ENCODE measurements around the gene C3orf33. TPM values are rescaled to one million over a fixed set of nuclear protein-coding genes. Genes with fewer than 3 reads are reported as not detected.
"Not testable (repeated sequence)": the region's sequence is repeated elsewhere in the genome, so short reads cannot be mapped to it uniquely, and the experiment has no call there.

The C3orf33 gene
- total RNA-seq, 2 donors from 2014 or later: 2.1 to 2.4 TPM

DNA sequence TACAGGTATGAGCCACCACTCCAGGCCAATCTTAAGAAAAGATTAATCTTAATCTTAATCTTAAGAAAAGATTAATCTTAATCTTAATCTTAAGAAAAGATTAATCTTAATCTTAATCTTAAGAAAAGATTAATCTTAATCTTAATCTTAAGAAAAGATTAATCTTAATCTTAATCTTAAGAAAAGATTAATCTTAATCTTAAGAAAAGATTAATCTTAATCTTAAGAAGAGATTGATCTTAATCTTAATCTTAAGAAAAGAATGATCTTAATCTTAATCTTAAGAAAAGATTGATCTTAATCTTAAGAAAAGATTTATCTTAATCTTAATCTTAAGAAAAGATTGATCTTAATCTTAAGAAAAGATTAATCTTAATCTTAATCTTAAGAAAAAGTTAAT is 7.1 kb upstream of the C3orf33 start:
- not testable (repeated sequence) for H3K4me3 Mint-ChIP-seq; H3K9me3 ChIP-seq (ENCODE audit: control insufficient read depth, low read length, poor library complexity, severe bottlenecking); H3K4me1 Mint-ChIP-seq; DNase-seq; ATAC-seq; H3K27ac Mint-ChIP-seq
- Mint-ChIP-seq H3K27me3 (peaks cover 21% of the 10 kb centered on the region), H3K36me3 (ENCODE audit: low read depth) (peaks cover 13% of the 10 kb centered on the region)

DNA sequence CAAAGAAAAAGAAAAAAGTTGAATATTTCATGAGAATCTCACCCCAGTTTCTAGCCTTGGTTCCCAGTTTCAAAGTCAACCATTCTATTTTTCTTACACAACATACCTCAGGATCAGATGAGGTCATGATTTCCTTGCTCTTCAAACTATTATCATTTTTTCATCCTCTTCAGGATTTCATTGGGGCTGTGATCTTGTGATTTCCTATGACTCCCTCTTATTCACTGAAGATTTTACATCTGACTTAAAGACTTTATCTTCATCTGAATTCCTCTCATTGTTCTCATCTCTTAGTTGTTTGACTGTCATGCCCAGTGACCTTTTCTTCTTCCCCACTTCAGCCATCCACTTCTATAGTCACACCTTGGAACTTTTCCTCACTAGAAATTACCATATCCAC is 3.1 kb upstream of the C3orf33 start:
- no peak overlapping the region for H3K4me3 Mint-ChIP-seq
- peaks cover 21% of the 10 kb centered on the region for H3K27me3 Mint-ChIP-seq
- ATAC-seq: no peak
- H3K27ac Mint-ChIP-seq: no peak overlapping the region
- DNase-seq: no peak
- H3K9me3 ChIP-seq (ENCODE audit: control insufficient read depth, low read length, poor library complexity, severe bottlenecking): no peaks in the 10 kb centered on the region
- peaks cover 21% of the 10 kb centered on the region for H3K4me1 Mint-ChIP-seq
- peaks cover 11% of the 10 kb centered on the region for H3K36me3 Mint-ChIP-seq (ENCODE audit: low read depth)

DNA sequence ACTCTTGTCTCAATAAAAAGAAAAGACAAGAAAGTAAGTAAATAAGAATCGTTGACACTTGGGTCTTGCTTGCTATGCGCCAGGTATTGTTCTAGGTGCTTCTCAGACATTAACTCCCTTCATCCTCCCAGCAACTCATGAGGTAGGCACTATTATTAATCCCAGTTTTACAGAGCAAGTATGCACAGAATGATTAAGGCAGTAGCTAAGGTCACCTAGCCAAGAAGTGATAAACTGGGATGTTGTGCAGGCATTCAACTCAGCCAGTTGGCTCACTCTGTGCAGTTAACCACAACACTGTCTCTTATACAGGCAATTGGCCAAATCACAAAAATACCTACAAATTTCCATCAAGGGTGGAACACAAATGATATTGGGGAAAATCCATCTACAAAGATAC is 1.7 kb upstream of the C3orf33 start:
- no peak overlapping the region for H3K4me3 Mint-ChIP-seq
- ATAC-seq (no peak), DNase-seq (no peak)
- no peaks in the 10 kb centered on the region for H3K9me3 ChIP-seq (ENCODE audit: control insufficient read depth, low read length, poor library complexity, severe bottlenecking)
- no peak overlapping the region for H3K27ac Mint-ChIP-seq
- peaks cover 21% of the 10 kb centered on the region for H3K4me1 Mint-ChIP-seq
- peaks cover 21% of the 10 kb centered on the region for H3K27me3 Mint-ChIP-seq
- peaks cover 11% of the 10 kb centered on the region for H3K36me3 Mint-ChIP-seq (ENCODE audit: low read depth)

DNA sequence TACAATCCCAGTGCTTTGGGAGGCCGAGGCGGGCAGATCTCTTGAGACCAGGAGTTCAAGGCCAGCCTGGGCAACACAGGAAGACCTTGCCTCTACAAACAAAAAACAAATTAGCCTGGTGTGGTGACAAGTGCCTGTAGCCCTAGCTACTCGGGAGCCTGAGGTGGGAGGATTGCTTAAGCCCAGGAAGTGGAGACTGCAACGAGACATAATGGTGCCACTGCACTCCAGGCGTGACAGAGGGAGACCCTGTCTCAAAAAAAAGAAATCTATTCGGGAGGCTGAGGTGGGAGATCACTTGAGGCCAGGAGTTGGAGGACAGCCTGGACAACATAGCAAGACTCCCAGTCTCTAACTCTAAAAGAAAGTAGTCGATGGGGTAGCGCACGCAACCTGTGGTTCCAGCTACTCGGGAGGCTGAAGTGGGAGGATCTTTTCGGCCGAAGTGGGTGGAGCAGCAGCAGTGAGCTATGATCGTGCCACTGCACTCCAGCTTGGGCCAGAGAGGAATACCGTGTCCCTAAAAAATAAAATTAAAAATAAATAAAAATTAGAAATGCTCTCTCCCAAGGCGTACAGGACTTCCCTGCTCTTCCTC is 775 bp downstream of the C3orf33 start:
- ATAC-seq: peak; percentile 15
- DNase-seq: no peak
- Mint-ChIP-seq H3K36me3 (ENCODE audit: low read depth) (peaks cover 8% of the 10 kb centered on the region), H3K27ac (peak overlapping the region; percentile 45), H3K4me3 (peak overlapping the region; percentile 87), H3K27me3 (peaks cover 8% of the 10 kb centered on the region), H3K4me1 (peaks cover 25% of the 10 kb centered on the region)
- H3K9me3 ChIP-seq (ENCODE audit: control insufficient read depth, low read length, poor library complexity, severe bottlenecking): no peaks in the 10 kb centered on the region

DNA sequence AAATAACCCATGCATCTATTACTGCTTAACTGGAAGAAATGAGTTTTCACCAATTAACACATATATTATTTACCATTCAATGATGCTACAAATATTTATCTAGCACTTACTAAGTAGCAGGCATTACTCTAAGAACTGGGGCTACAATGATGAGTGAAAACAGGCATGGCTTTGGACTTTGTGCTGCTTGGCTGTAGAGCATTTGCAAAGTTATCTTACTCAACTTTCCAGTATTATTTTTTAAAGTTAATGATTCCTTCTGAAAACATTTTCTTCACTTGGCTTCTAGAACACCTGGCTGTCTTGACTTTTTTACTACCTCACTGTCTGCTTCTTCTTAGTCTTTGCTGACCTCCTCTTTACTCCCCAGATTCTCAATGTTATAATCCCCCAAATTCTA is 1.8 kb downstream of the C3orf33 start:
- no peak for DNase-seq
- H3K27ac Mint-ChIP-seq: peak overlapping the region; percentile 70

GRCh38 chr3:155792532-155792931 is 13.5 kb downstream of the C3orf33 start:
- no peak for ATAC-seq
- Mint-ChIP-seq H3K36me3 (ENCODE audit: low read depth) (peaks cover 17% of the 10 kb centered on the region), H3K4me1 (peaks cover 3% of the 10 kb centered on the region), H3K27ac (no peak overlapping the region), H3K27me3 (no peaks in the 10 kb centered on the region), H3K4me3 (no peak overlapping the region)
- H3K9me3 ChIP-seq (ENCODE audit: control insufficient read depth, low read length, poor library complexity, severe bottlenecking): no peaks in the 10 kb centered on the region
- DNase-seq: no peak

More for the DNA sequence above, 1.8 kb downstream of the C3orf33 start:
- Mint-ChIP-seq H3K27me3 (peaks cover 4% of the 10 kb centered on the region), H3K4me3 (peak overlapping the region; percentile 87), H3K4me1 (peaks cover 26% of the 10 kb centered on the region), H3K36me3 (ENCODE audit: low read depth) (peaks cover 10% of the 10 kb centered on the region)
- H3K9me3 ChIP-seq (ENCODE audit: control insufficient read depth, low read length, poor library complexity, severe bottlenecking): no peaks in the 10 kb centered on the region
- ATAC-seq: no peak

DNA sequence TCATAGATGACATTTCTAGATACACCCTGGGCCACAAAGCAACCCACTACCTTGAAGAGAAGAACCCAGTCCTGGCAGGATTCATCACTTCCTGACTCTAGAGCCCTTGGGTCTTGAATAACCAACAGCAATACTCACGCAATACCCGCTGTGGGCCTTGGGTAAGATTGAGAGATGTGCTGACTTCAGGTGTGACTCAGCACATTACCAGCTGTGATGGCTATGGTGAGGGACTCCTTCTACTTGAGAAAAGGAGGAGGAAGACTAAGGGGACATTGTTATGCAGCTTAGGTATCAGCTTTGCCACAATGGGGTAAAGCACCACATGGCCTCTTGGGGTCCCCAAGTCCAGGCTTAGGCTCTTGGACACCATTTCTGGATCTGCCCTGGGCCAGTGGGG is 14.9 kb downstream of the C3orf33 start:
- H3K27me3 Mint-ChIP-seq: no peaks in the 10 kb centered on the region
- H3K36me3 Mint-ChIP-seq (ENCODE audit: low read depth): peaks cover 11% of the 10 kb centered on the region
- H3K4me3 Mint-ChIP-seq: no peak overlapping the region

DNA sequence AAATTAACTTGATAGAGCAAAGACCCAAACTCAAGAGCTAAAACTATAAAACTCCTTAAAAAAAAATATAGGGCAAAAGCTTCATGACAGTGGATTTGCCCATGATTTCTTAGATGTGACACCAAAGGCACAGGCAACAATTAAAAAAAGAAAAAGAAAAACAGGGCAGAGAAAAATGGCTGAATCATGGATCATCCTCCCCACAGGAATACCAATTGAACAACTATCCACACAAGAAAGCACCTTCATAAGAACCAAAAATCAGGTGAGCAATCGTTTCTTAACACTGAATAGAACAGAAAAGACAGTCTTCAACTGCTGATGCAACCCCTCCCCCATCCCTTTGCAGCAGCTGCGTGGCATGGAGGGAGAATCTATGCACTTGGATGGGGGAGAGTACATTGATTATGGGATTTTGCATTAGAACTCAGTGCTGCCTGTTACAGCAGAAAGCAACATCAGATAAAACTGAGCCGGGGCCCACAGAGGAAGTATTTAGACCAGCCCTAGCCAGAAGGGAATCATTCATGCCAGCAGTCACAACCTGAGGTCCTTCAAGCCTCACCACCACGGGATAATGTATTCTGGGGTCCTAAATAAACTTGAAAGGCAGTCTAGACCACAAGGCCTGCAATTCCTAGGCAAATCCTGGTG is 15.7 kb downstream of the C3orf33 start:
- peaks cover 13% of the 10 kb centered on the region for H3K4me1 Mint-ChIP-seq
- no peaks in the 10 kb centered on the region for H3K27me3 Mint-ChIP-seq
- ATAC-seq (no peak), DNase-seq (no peak)
- H3K36me3 Mint-ChIP-seq (ENCODE audit: low read depth): peaks cover 15% of the 10 kb centered on the region
- no peak overlapping the region for H3K27ac Mint-ChIP-seq
- no peaks in the 10 kb centered on the region for H3K9me3 ChIP-seq (ENCODE audit: control insufficient read depth, low read length, poor library complexity, severe bottlenecking)
- H3K4me3 Mint-ChIP-seq: no peak overlapping the region

More for the DNA sequence above, 14.9 kb downstream of the C3orf33 start:
- no peak overlapping the region for H3K27ac Mint-ChIP-seq
- H3K4me1 Mint-ChIP-seq: peaks cover 6% of the 10 kb centered on the region
- DNase-seq (no peak), ATAC-seq (no peak)
- H3K9me3 ChIP-seq (ENCODE audit: control insufficient read depth, low read length, poor library complexity, severe bottlenecking): no peaks in the 10 kb centered on the region

GRCh38 chr3:155785662-155786295 is 20.3 kb downstream of the C3orf33 start:
- H3K9me3 ChIP-seq (ENCODE audit: control insufficient read depth, low read length, poor library complexity, severe bottlenecking): no peaks in the 10 kb centered on the region
- Mint-ChIP-seq H3K27me3 (no peaks in the 10 kb centered on the region), H3K27ac (peak overlapping the region; percentile 59), H3K4me3 (no peak overlapping the region), H3K36me3 (ENCODE audit: low read depth) (peaks cover 8% of the 10 kb centered on the region), H3K4me1 (peaks cover 13% of the 10 kb centered on the region)
- ATAC-seq: no peak
- no peak for DNase-seq

- Mint-ChIP-seq H3K27me3 (no peaks in the 10 kb centered on the region), H3K4me3 (no peak overlapping the region), H3K4me1 (peaks cover 10% of the 10 kb centered on the region), H3K27ac (no peak overlapping the region), H3K36me3 (ENCODE audit: low read depth) (peaks cover 18% of the 10 kb centered on the region)
- H3K9me3 ChIP-seq (ENCODE audit: control insufficient read depth, low read length, poor library complexity, severe bottlenecking): no peaks in the 10 kb centered on the region
- ATAC-seq (no peak), DNase-seq (no peak)
Observed at GRCh38 chr3:155782390-155782953, 23.6 kb downstream of the C3orf33 start.

- no peak for DNase-seq
- no peak overlapping the region for H3K4me3 Mint-ChIP-seq
Observed at GRCh38 chr3:155780291-155780690, 25.8 kb downstream of the C3orf33 start.

DNA sequence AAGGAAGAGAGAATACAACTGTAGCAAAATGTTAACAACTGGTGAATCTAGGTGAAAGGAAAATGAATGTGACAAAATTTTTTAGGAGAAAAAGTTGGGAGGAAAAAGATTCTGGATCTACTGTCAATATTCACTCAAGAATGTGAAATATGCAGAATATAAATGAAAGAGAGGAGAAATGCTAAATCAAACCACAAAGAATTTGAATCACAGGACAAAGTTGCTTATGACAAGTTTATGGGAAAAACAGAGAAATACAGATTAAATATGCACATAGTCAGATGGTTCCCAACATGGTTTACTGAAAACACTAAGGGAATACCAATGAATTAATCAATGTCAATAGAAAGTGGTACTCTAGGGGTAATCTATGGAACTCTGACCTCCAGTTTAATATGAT is 27.6 kb downstream of the C3orf33 start:
- H3K4me3 Mint-ChIP-seq: no peak overlapping the region
- peak overlapping the region; percentile 43 for H3K27ac Mint-ChIP-seq
- no peaks in the 10 kb centered on the region for H3K4me1 Mint-ChIP-seq
- H3K9me3 ChIP-seq (ENCODE audit: control insufficient read depth, low read length, poor library complexity, severe bottlenecking): no peaks in the 10 kb centered on the region
- DNase-seq (no peak), ATAC-seq (no peak)
- no peaks in the 10 kb centered on the region for H3K27me3 Mint-ChIP-seq
- H3K36me3 Mint-ChIP-seq (ENCODE audit: low read depth): peaks cover 16% of the 10 kb centered on the region

More at GRCh38 chr3:155780291-155780690, 25.8 kb downstream of the C3orf33 start:
- Mint-ChIP-seq H3K36me3 (ENCODE audit: low read depth) (peaks cover 13% of the 10 kb centered on the region), H3K27me3 (no peaks in the 10 kb centered on the region), H3K27ac (no peak overlapping the region), H3K4me1 (no peaks in the 10 kb centered on the region)
- H3K9me3 ChIP-seq (ENCODE audit: control insufficient read depth, low read length, poor library complexity, severe bottlenecking): no peaks in the 10 kb centered on the region
- ATAC-seq: no peak

- H3K4me3 Mint-ChIP-seq: no peak overlapping the region
- peaks cover 5% of the 10 kb centered on the region for H3K36me3 Mint-ChIP-seq (ENCODE audit: low read depth)
- no peaks in the 10 kb centered on the region for H3K4me1 Mint-ChIP-seq
- DNase-seq (no peak), ATAC-seq (no peak)
- no peak overlapping the region for H3K27ac Mint-ChIP-seq
- H3K27me3 Mint-ChIP-seq: no peaks in the 10 kb centered on the region
- no peaks in the 10 kb centered on the region for H3K9me3 ChIP-seq (ENCODE audit: control insufficient read depth, low read length, poor library complexity, severe bottlenecking)
Observed at GRCh38 chr3:155772801-155773200, 33.3 kb downstream of the C3orf33 start.

Measured in T-helper 17 cell (primary cell).